SK-N-SH treated with all-trans-retinoic acid at 6 μM for 48 hours (cell line): Measurements from ENCODE around the gene PRR23E.

Source experiments
- ATAC-seq: fragments of 200-7000 bp; cut with Tn5 transposase; 3 replicates; pipeline ENCODE4 v1.9.1; 2020; ENCODE audit warnings: mild to moderate bottlenecking, moderate library complexity
- ARNTL ChIP-seq: fragments of 450-650 bp; formaldehyde crosslinking; IDR thresholded peaks from 2 replicates; pipeline ENCODE4 v1.5.0; 2020; ENCODE audit warnings: low read depth, mild to moderate bottlenecking, moderate library complexity, borderline replicate concordance
- BACH2 ChIP-seq: fragments of 250-450 bp; sonication (Bioruptor Pico); IDR thresholded peaks from 2 replicates; pipeline ENCODE4 v1.9.0; 2021; ENCODE audit warnings: mild to moderate bottlenecking, borderline replicate concordance
- CSDC2 ChIP-seq: fragments of 250-450 bp; sonication (Bioruptor Pico); IDR thresholded peaks from 2 replicates; pipeline ENCODE4 v1.5.0; 2020; ENCODE audit warnings: mild to moderate bottlenecking, moderate library complexity
- ESRRG ChIP-seq: fragments of 250-450 bp; sonication (Bioruptor Pico); IDR thresholded peaks from 2 replicates; pipeline ENCODE4 v1.6.1; 2021; ENCODE audit warnings: mild to moderate bottlenecking
- GLIS3 ChIP-seq: fragments of 250-450 bp; sonication (Bioruptor Pico); IDR thresholded peaks from 2 replicates; pipeline ENCODE4 v1.5.0; 2020; ENCODE audit warnings: mild to moderate bottlenecking, moderate library complexity
- ISL1 ChIP-seq: fragments of 250-450 bp; sonication (Bioruptor Pico); IDR thresholded peaks from 2 replicates; pipeline ENCODE4 v2.1.2; 2022; ENCODE audit warnings: mild to moderate bottlenecking, moderate library complexity
- OSR1 ChIP-seq: fragments of 250-450 bp; sonication (Bioruptor Pico); IDR thresholded peaks from 2 replicates; pipeline ENCODE4 v1.8.0; 2022; ENCODE audit warnings: moderate library complexity, mild to moderate bottlenecking, inconsistent platforms
- RARB ChIP-seq: fragments of 250-450 bp; sonication (Bioruptor Pico); IDR thresholded peaks from 2 replicates; pipeline ENCODE4 v1.8.0; 2021; ENCODE audit warnings: mild to moderate bottlenecking, moderate library complexity
- SNAI2 ChIP-seq: fragments of 250-450 bp; sonication (Bioruptor Pico); IDR thresholded peaks from 2 replicates; pipeline ENCODE4 v1.5.0; 2020; ENCODE audit warnings: mild to moderate bottlenecking, moderate library complexity
- TOX ChIP-seq: fragments of 250-450 bp; sonication (Bioruptor Pico); IDR thresholded peaks from 2 replicates; pipeline ENCODE4 v1.8.0; 2021; ENCODE audit warnings: mild to moderate bottlenecking, moderate library complexity, borderline replicate concordance
- ZC3H10 ChIP-seq: fragments of 250-450 bp; sonication (Bioruptor Pico); IDR thresholded peaks from 2 replicates; pipeline ENCODE4 v1.5.1; 2021; ENCODE audit warnings: mild to moderate bottlenecking, moderate library complexity
- ZFP3 ChIP-seq: fragments of 250-450 bp; sonication (Bioruptor Pico); IDR thresholded peaks from 2 replicates; pipeline ENCODE4 v1.5.0; 2020; ENCODE audit warnings: mild to moderate bottlenecking, moderate library complexity
- ZFP30 ChIP-seq: fragments of 450-650 bp; formaldehyde crosslinking; IDR thresholded peaks from 2 replicates; pipeline ENCODE4 v1.5.0; 2022; ENCODE audit warnings: mild to moderate bottlenecking, moderate library complexity
- ZNF565 ChIP-seq: fragments of 450-650 bp; formaldehyde crosslinking; conservative IDR thresholded peaks from 2 replicates; pipeline ENCODE4 v1.5.0; 2020; ENCODE audit warnings: low read depth, mild to moderate bottlenecking, moderate library complexity
- ZNF70 ChIP-seq: fragments of 450-650 bp; formaldehyde crosslinking; IDR thresholded peaks from 2 replicates; pipeline ENCODE4 v1.5.0; 2020; ENCODE audit warnings: mild to moderate bottlenecking, moderate library complexity
- ZNF8 ChIP-seq: fragments of 450-650 bp; formaldehyde crosslinking; IDR thresholded peaks from 2 replicates; pipeline ENCODE4 v1.5.0; 2020; ENCODE audit warnings: mild to moderate bottlenecking, moderate library complexity
- TF ChIP-seq, protein P1 (sequence below): fragments of 250-450 bp; sonication (Bioruptor Pico); IDR thresholded peaks from 2 replicates; pipeline ENCODE4 v1.8.0; 2021; ENCODE audit warnings: low read depth, mild to moderate bottlenecking, moderate library complexity, borderline replicate concordance
- TF ChIP-seq, protein P2 (sequence below): fragments of 250-450 bp; sonication (Bioruptor Pico); IDR thresholded peaks from 2 replicates; pipeline ENCODE4 v1.5.0; 2020; ENCODE audit warnings: mild to moderate bottlenecking, moderate library complexity
- TF ChIP-seq, protein P3 (sequence below): fragments of 250-450 bp; sonication (Bioruptor Pico); IDR thresholded peaks from 2 replicates; pipeline ENCODE4 v1.8.0; 2020; ENCODE audit warnings: mild to moderate bottlenecking, moderate library complexity, borderline replicate concordance
- TF ChIP-seq, protein P4 (sequence below): fragments of 250-450 bp; sonication (Bioruptor Pico); IDR thresholded peaks from 2 replicates; pipeline ENCODE4 v1.5.1; 2021; ENCODE audit warnings: mild to moderate bottlenecking, moderate library complexity

PRR23E gene

DNA sequence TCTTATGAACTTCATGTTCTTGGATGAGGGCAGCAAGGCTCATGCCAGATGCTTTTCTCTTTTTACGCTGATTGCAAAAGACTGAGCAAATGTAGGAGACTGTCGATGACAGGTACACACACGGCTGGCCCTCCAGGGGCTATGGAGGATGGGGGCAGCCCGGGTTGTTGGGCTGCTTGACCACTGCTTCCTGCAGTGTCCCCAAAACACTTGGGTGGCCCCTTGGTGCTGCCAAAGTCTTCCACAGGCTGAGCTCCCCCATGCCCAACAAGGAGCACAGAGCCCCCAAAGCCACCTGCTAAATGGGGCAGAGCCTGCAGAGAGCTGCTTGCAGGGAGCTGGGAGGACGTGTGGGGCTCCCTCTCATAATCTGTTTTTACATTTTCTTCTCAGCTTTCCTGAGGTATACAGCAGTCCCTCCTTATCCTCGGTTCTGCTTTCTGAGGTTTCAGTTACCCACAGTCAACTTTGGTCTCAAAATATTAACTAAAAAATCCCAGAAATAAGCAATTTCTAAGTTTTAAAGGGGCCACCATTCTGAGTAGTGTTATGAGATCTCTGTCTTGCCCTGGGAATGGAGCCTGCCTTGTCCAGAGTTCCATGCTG, 7.3 kb downstream of the PRR23E start (continued):
- TF ChIP-seq, protein P1, sequence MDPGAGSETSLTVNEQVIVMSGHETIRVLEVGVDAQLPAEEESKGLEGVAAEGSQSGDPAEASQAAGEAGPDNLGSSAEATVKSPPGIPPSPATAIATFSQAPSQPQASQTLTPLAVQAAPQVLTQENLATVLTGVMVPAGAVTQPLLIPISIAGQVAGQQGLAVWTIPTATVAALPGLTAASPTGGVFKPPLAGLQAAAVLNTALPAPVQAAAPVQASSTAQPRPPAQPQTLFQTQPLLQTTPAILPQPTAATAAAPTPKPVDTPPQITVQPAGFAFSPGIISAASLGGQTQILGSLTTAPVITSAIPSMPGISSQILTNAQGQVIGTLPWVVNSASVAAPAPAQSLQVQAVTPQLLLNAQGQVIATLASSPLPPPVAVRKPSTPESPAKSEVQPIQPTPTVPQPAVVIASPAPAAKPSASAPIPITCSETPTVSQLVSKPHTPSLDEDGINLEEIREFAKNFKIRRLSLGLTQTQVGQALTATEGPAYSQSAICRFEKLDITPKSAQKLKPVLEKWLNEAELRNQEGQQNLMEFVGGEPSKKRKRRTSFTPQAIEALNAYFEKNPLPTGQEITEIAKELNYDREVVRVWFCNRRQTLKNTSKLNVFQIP (CRISPR knock-in tag) = no peak
- TF ChIP-seq ZFP3 = no peak
- TF ChIP-seq, all 23 proteins: peak for 0

DNA sequence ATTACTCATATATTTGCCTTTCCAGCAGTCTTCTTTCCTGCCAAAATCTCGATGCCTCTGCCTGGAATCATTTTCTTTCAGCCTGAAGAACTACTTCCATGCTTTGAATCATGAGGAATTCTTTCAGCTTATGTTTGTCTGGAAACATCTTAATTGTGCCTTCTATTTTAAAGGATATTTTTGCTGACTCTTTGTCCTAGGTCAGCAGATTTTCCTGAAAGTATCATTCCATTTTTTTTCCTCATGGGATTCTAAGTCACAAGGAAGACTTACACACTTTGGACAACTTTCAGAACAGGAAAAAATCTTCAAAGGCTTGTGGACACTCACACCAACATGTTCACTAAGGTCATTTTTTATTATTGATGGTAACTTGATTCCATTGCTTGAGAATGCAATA, 10.1 kb downstream of the PRR23E start:
- TF ChIP-seq ISL1 (CRISPR knock-in tag) = no peak
- TF ChIP-seq ZC3H10 (CRISPR knock-in tag) = no peak
- TF ChIP-seq ZFP3 = no peak
- TF ChIP-seq, protein P2, sequence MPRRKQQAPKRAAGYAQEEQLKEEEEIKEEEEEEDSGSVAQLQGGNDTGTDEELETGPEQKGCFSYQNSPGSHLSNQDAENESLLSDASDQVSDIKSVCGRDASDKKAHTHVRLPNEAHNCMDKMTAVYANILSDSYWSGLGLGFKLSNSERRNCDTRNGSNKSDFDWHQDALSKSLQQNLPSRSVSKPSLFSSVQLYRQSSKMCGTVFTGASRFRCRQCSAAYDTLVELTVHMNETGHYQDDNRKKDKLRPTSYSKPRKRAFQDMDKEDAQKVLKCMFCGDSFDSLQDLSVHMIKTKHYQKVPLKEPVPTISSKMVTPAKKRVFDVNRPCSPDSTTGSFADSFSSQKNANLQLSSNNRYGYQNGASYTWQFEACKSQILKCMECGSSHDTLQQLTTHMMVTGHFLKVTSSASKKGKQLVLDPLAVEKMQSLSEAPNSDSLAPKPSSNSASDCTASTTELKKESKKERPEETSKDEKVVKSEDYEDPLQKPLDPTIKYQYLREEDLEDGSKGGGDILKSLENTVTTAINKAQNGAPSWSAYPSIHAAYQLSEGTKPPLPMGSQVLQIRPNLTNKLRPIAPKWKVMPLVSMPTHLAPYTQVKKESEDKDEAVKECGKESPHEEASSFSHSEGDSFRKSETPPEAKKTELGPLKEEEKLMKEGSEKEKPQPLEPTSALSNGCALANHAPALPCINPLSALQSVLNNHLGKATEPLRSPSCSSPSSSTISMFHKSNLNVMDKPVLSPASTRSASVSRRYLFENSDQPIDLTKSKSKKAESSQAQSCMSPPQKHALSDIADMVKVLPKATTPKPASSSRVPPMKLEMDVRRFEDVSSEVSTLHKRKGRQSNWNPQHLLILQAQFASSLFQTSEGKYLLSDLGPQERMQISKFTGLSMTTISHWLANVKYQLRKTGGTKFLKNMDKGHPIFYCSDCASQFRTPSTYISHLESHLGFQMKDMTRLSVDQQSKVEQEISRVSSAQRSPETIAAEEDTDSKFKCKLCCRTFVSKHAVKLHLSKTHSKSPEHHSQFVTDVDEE = no peak
- TF ChIP-seq ESRRG = no peak
- TF ChIP-seq OSR1 = no peak
- TF ChIP-seq CSDC2 (CRISPR knock-in tag) = no peak
- TF ChIP-seq, protein P1 (CRISPR knock-in tag) = no peak
- no peak for TF ChIP-seq ZNF8
- no peak for TF ChIP-seq ZNF565 (CRISPR knock-in tag)
- no peak for TF ChIP-seq SNAI2
- TF ChIP-seq RARB (CRISPR knock-in tag) = no peak
- TF ChIP-seq, protein P3, sequence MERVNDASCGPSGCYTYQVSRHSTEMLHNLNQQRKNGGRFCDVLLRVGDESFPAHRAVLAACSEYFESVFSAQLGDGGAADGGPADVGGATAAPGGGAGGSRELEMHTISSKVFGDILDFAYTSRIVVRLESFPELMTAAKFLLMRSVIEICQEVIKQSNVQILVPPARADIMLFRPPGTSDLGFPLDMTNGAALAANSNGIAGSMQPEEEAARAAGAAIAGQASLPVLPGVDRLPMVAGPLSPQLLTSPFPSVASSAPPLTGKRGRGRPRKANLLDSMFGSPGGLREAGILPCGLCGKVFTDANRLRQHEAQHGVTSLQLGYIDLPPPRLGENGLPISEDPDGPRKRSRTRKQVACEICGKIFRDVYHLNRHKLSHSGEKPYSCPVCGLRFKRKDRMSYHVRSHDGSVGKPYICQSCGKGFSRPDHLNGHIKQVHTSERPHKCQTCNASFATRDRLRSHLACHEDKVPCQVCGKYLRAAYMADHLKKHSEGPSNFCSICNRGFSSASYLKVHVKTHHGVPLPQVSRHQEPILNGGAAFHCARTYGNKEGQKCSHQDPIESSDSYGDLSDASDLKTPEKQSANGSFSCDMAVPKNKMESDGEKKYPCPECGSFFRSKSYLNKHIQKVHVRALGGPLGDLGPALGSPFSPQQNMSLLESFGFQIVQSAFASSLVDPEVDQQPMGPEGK = no peak
- TF ChIP-seq ARNTL (CRISPR knock-in tag) = no peak
- TF ChIP-seq ZFP30 = no peak
- TF ChIP-seq ZNF70 (CRISPR knock-in tag) = no peak
- TF ChIP-seq, protein P4, sequence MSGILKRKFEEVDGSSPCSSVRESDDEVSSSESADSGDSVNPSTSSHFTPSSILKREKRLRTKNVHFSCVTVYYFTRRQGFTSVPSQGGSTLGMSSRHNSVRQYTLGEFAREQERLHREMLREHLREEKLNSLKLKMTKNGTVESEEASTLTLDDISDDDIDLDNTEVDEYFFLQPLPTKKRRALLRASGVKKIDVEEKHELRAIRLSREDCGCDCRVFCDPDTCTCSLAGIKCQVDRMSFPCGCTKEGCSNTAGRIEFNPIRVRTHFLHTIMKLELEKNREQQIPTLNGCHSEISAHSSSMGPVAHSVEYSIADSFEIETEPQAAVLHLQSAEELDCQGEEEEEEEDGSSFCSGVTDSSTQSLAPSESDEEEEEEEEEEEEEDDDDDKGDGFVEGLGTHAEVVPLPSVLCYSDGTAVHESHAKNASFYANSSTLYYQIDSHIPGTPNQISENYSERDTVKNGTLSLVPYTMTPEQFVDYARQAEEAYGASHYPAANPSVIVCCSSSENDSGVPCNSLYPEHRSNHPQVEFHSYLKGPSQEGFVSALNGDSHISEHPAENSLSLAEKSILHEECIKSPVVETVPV (CRISPR knock-in tag) = no peak
- no peak for TF ChIP-seq TOX (CRISPR knock-in tag)
- TF ChIP-seq GLIS3 (CRISPR knock-in tag) = no peak

DNA sequence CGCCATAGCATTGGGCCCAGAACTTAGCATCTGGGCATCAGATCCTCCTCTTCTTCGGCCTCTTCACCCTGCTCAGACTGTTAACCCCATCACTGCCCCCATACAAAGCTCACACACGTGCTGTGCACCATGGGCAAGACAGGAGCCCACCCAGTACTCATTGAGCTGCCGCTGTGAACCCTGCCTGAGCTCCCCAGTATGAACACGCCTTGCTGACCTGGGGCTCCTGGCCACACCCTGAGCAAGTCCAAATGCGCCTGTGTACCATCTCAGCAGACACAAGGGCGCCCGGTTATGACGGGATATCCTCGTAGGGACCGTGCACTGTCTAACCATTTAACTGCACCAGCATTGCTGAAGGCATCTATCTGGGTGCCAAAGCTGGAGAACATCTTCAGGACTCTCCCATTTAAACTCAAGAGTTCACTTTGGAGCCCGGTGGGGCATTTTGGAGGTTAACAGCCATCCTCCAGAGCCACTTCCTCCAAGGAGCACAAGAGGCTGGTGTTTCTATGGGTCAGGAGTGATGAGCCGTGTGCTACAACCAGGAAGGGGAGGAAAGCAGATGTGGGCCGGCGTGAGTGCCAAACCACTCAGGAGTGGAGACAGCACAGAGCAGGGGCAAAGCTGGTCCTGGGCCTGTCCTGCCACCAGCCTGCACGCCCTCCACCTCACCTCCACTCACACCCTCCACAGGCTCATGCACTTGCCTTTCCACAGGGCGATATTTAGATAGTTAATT, 12.1 kb downstream of the PRR23E start:
- no peak for ATAC-seq
- TF ChIP-seq ZNF8 (no peak), ZNF70 (CRISPR knock-in tag) (no peak), OSR1 (no peak), ARNTL (CRISPR knock-in tag) (no peak), RARB (CRISPR knock-in tag) (no peak), ZNF565 (CRISPR knock-in tag) (no peak), SNAI2 (no peak), BACH2 (CRISPR knock-in tag) (no peak), GLIS3 (CRISPR knock-in tag) (no peak)
- TF ChIP-seq, protein P2 = no peak
- TF ChIP-seq, protein P3 = no peak
- TF ChIP-seq, protein P4 (CRISPR knock-in tag) = no peak

More for the DNA sequence above, 10.1 kb downstream of the PRR23E start:
- ATAC-seq = no peak
